SU-DHL-6 (cell line): ENCODE results near the gene TRAF2.

ENCODE experiments used
- H2AFZ ChIP-seq: fragments of 200-600 bp; sonication (generic); 2 replicates; pipeline ENCODE4 v1.6.1; 2014; ENCODE audit warnings: low read depth, mild to moderate bottlenecking, moderate library complexity, mixed read lengths, antibody characterized with exemption, low read length; ENCODE audit not compliant: severe bottlenecking
- H3F3A ChIP-seq: fragments of 200-600 bp; shearing (Covaris generic); 2 replicates; pipeline ENCODE4 v1.6.0; 2016; ENCODE audit warnings: antibody characterized with exemption, mild to moderate bottlenecking; ENCODE audit not compliant: insufficient read depth
- H3K27ac ChIP-seq: fragments of 200-600 bp; sonication (generic); 2 replicates; pipeline ENCODE4 v1.5.1; 2016; ENCODE audit warnings: low read depth, mild to moderate bottlenecking, low read length, moderate library complexity, mixed read lengths
- H3K27me3 ChIP-seq: fragments of 200-600 bp; sonication (generic), shearing (Covaris generic); 2 replicates; pipeline ENCODE4 v1.6.0; 2014; ENCODE audit warnings: mild to moderate bottlenecking, low read length
- H3K36me3 ChIP-seq: fragments of 200-600 bp; sonication (generic); 2 replicates; pipeline ENCODE4 v1.6.1; 2014; ENCODE audit warnings: mild to moderate bottlenecking, low read length, mixed read lengths
- H3K4me2 ChIP-seq: fragments of 300-600, 200-600 bp; shearing (Covaris generic), sonication (generic); 2 replicates; pipeline ENCODE4 v1.6.0; 2014; ENCODE audit warnings: low read length, low read depth, mild to moderate bottlenecking; ENCODE audit not compliant: poor library complexity, severe bottlenecking
- H3K4me3 ChIP-seq: fragments of 200-600 bp; sonication (generic); 2 replicates; pipeline ENCODE4 v1.5.1; 2014; ENCODE audit warnings: antibody characterized with exemption, low read length, mild to moderate bottlenecking, mixed read lengths; ENCODE audit not compliant: insufficient read depth, poor library complexity, severe bottlenecking
- H3K79me2 ChIP-seq: fragments of 200-600 bp; sonication (generic); 2 replicates; pipeline ENCODE4 v1.6.1; 2014; ENCODE audit warnings: mild to moderate bottlenecking, low read length, moderate library complexity; ENCODE audit not compliant: insufficient read depth
- H3K9ac ChIP-seq: fragments of 200-600 bp; sonication (generic); 2 replicates; pipeline ENCODE4 v1.7.0; 2014; ENCODE audit warnings: mild to moderate bottlenecking, low read length
- H3K9me2 ChIP-seq: fragments of 200-600 bp; sonication (generic); replicated peaks from 2 replicates; pipeline ENCODE4 v1.6.1; 2014; ENCODE audit warnings: low read length; ENCODE audit not compliant: insufficient read depth
- H3K9me3 ChIP-seq: fragments of 200-600 bp; sonication (generic); 2 replicates; pipeline ENCODE4 v1.6.1; 2014; ENCODE audit warnings: low read length, mixed read lengths; ENCODE audit not compliant: insufficient read depth
- H4K20me1 ChIP-seq: fragments of 200-600 bp; sonication (generic); 2 replicates; pipeline ENCODE4 v1.6.1; 2014; ENCODE audit warnings: low read depth, mild to moderate bottlenecking, antibody characterized with exemption, low read length, moderate library complexity, mixed read lengths
- EZH2phosphoT487 ChIP-seq: fragments of 200-600 bp; sonication (generic), shearing (Covaris generic); conservative IDR thresholded peaks from 2 replicates; pipeline ENCODE4 v1.6.1; 2018; ENCODE audit warnings: mild to moderate bottlenecking, antibody characterized with exemption, low read length, moderate library complexity, mixed read lengths
- TF ChIP-seq, protein P1 (sequence below): fragments of 200-600 bp; sonication (generic); IDR thresholded peaks from one replicate; pipeline ENCODE4 v1.5.1; 2017; ENCODE audit warnings: antibody characterized with exemption, mild to moderate bottlenecking, low read length, moderate library complexity; ENCODE audit not compliant: insufficient read depth, poor library complexity, severe bottlenecking

The TRAF2 gene

DNA sequence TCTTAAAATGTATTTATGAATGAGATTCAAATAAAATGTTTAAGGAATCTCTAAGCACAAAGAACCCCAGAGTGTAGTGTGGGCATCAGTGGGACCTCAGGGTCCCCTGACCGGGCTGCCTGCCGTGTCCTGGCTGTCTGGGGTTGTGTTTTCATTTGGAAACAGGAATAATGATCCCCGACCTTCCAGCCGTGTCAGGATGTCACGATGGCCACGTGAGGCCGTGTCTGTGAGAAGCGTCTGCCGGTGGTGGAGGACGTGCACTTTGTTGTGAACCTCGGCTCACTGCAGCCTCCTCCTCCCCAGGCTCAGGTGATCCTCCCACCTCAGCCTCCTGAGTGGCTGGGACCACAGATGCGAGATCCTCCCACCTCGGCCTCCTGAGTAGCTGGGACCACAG is 4.3 kb downstream of the TRAF2 start:
- Histone ChIP-seq H3K9ac (no peak overlapping the region), H3K36me3 (no peaks in the 10 kb centered on the region), H3K4me2 (no peak overlapping the region), H4K20me1 (no peaks in the 10 kb centered on the region; the same call in 1 of the 2 replicates), H3K9me3 (no peaks in the 10 kb centered on the region), H3K27ac (no peak overlapping the region), H2AFZ (no peak overlapping the region), H3K27me3 (no peaks in the 10 kb centered on the region), H3K4me3 (no peak overlapping the region), H3K9me2 (no peaks in the 10 kb centered on the region), H3F3A (no peaks in the 10 kb centered on the region), H3K79me2 (peaks cover 88% of the 10 kb centered on the region)
- TF ChIP-seq EZH2phosphoT487: no peak
- TF ChIP-seq, protein P1, sequence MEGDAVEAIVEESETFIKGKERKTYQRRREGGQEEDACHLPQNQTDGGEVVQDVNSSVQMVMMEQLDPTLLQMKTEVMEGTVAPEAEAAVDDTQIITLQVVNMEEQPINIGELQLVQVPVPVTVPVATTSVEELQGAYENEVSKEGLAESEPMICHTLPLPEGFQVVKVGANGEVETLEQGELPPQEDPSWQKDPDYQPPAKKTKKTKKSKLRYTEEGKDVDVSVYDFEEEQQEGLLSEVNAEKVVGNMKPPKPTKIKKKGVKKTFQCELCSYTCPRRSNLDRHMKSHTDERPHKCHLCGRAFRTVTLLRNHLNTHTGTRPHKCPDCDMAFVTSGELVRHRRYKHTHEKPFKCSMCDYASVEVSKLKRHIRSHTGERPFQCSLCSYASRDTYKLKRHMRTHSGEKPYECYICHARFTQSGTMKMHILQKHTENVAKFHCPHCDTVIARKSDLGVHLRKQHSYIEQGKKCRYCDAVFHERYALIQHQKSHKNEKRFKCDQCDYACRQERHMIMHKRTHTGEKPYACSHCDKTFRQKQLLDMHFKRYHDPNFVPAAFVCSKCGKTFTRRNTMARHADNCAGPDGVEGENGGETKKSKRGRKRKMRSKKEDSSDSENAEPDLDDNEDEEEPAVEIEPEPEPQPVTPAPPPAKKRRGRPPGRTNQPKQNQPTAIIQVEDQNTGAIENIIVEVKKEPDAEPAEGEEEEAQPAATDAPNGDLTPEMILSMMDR: no peak

DNA sequence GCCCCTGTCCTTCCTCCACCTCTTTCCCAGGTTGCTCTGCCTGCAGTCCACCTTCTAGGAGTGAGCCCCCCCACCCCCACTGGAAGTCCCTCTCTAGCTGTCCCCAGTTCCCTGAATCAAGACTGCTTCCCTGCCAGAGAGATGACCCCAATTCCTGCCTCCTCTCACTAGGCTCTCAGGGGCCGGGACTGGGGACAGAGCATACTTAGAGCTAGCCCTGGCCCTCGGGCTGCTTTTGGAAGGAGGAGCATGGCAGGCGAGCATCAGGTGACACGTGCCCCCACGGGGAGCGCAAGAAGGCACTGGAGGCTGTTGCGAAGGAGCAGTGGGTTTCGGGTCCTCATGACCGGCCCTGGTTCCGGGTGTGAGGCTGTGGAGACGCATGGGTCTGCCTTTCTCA is 9.7 kb downstream of the TRAF2 start:
- Histone ChIP-seq H4K20me1 (no peaks in the 10 kb centered on the region), H3K4me2 (no peak overlapping the region), H3K9me2 (no peaks in the 10 kb centered on the region), H3K9ac (no peak overlapping the region), H3K36me3 (no peaks in the 10 kb centered on the region; the same call in 1 of the 2 replicates), H3K9me3 (no peaks in the 10 kb centered on the region), H3K27me3 (no peaks in the 10 kb centered on the region), H2AFZ (no peak overlapping the region), H3K79me2 (peaks cover 64% of the 10 kb centered on the region), H3K4me3 (no peak overlapping the region), H3K27ac (no peak overlapping the region), H3F3A (no peaks in the 10 kb centered on the region)
- TF ChIP-seq, protein P1: no peak
- no peak for TF ChIP-seq EZH2phosphoT487

DNA sequence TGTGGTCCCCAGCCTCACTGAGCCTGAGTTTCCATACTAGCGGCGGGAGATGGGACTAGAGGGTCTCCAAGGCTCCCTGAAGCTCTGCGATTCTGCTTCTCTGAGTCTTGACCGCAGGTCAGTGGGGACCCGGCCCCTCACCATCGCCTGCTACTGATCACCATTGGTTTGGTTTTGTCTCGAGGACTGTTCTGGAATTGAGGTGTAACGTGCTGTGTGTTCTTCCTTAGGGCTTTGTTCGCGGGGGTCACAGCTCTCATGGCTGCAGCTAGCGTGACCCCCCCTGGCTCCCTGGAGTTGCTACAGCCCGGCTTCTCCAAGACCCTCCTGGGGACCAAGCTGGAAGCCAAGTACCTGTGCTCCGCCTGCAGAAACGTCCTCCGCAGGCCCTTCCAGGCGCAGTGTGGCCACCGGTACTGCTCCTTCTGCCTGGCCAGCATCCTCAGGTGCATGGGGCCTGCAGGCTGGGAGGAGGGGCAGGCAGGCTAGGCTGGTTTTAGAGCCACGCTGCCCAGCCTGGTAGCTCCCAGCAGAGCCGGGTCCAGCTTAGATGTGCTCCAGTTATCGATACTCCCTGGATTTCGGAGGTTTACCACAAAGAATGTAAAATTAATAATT is 12.3 kb downstream of the TRAF2 start:
- TF ChIP-seq EZH2phosphoT487: no peak
- TF ChIP-seq, protein P1: no peak
- H3K27ac ChIP-seq: no peak overlapping the region

More for the DNA sequence above, 12.3 kb downstream of the TRAF2 start:
- no peak overlapping the region for H3K4me2 ChIP-seq
- no peaks in the 10 kb centered on the region for H3K9me3 ChIP-seq
- H4K20me1 ChIP-seq: no peaks in the 10 kb centered on the region
- no peaks in the 10 kb centered on the region for H3K9me2 ChIP-seq
- H3K27me3 ChIP-seq: no peaks in the 10 kb centered on the region
- no peak overlapping the region for H3K4me3 ChIP-seq
- H3K36me3 ChIP-seq: no peaks in the 10 kb centered on the region; the same call in 1 of the 2 replicates
- no peaks in the 10 kb centered on the region for H3F3A ChIP-seq
- H3K79me2 ChIP-seq: peaks cover 39% of the 10 kb centered on the region
- no peak overlapping the region for H2AFZ ChIP-seq
- no peak overlapping the region for H3K9ac ChIP-seq
